Measurements from ENCODE around the gene MBD2.
"Not testable (repeated sequence)": the region's sequence is repeated elsewhere in the genome, so short reads cannot be mapped to it uniquely, and the experiment has no call there.

Gene MBD2

GRCh38 chr18:54235871-54236270 lies 11.4 kb upstream of the MBD2 start:
- no peak for DNase-seq

- DNase-seq, result no peak
Observed at GRCh38 chr18:54233747-54234146, 9.3 kb upstream of the MBD2 start.

- no peak for DNase-seq
Observed at GRCh38 chr18:54233228-54233625, 8.8 kb upstream of the MBD2 start.

DNA sequence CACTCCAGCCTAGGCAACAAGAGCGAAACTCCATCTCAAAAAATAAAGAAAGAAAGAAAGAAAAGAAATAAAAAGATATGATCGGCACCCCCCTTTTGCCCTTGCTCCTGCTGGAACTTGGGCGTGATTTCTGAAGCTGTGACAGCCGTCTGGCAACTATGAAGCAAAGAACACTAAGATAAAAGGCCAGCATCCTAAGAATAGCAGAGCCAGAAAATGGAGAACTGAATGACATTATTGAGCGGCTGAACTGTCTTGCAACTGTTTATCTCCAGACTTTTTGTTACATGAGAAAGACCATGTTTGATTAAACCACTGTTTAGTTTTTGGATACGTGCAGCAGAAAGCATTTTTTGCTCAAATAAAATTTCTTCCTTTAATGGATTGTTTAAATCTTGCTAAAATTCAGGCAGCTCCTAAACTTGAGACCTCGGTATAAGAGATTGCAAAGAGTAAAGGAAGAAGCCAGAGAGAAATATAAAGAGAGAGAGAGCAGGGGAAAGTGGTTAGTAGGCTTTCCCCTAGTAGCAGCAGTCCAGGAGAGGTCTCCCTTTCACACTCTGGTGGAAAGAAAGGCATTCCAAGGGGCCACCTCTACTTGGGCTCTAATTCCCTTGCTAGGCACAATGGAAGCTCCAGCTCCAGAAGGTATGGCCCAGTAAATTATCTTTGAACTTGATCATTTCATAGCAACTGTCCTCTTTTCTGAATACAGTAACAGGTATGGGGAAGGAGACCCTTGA lies 8.2 kb upstream of the MBD2 start:
- no peak for DNase-seq

DNA sequence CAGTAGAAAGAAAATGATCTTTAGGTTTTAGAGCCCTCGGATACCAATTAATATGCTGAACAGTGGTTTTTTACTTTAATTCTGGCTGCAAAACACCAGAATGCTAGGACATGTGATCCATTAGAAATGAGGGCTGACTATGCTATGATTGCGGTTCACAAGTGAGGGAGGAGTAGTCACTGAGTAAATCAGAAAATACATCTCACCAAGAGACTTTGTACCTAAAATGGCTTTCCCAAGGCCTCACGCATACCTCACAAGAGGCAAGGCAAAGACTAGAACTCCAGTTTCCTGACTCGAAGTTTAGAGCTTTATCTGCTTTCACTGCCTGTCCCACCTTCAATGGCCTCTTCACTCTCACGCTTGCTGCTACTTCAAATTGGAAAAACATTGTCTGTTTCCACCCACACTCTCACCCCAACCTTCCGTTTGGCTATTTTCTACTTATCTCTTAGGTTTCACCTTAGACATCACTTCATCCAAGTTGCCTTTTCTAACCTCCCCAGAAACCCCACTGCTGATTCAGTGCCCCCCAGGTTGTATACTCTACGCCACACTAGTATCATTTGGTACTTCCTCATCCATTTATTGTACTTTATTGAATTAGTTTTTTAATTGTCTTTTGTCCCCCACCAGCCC lies 5.1 kb upstream of the MBD2 start:
- no peak for DNase-seq

GRCh38 chr18:54228364-54228763 lies 3.9 kb upstream of the MBD2 start:
- DNase-seq, result no peak

GRCh38 chr18:54223568-54224241 lies 764 bp downstream of the MBD2 start:
- DNase-seq, result peak; percentile 48 to 70

- DNase-seq, result peak in 1 of 2 experiments; percentile 57
Observed at GRCh38 chr18:54222922-54223567, 1.4 kb downstream of the MBD2 start.

- DNase-seq, result no peak
Observed at GRCh38 chr18:54220406-54220805, 4.1 kb downstream of the MBD2 start.

DNA sequence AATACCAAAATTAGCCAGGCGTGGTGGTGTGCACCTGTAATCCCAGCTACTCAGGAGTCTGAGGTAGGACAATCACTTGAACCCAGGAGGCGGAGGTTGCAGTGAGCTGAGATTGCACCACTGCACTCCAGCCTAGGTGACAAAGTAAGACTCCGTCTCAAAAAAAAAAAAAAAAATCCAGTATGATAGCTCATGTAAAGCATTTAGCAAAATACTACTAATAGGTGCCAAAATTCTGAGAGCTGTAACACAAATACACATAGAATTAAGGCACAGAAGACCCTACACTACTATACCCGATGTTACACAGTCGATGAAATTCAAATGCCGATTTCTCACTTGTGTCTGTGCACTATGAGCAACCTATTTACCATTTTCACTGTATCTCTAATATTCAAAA lies 5.7 kb downstream of the MBD2 start:
- DNase-seq, result not testable (repeated sequence)

- DNase-seq, result no peak
Observed at GRCh38 chr18:54218299-54218698, 6.2 kb downstream of the MBD2 start.

DNA sequence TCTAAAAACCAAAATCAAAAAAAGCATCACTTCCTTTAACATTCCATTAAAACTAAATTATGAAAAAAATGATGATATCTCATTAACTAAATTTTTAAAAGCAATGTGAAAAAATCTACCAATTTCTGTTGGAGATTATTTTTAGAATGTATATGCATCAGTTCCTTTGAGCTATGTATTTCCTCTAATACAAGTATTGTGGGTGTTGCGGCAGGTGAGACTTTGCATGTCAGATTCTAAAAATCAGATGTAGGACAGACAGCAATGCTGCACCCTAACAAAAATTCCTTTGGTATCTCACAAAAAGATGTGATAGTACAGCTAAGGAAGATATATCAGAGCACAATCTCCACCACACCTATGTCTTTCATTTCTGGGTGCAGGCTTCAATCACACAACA lies 6.8 kb downstream of the MBD2 start:
- no peak for DNase-seq

- no peak for DNase-seq
Observed at GRCh38 chr18:54215069-54215468, 9.4 kb downstream of the MBD2 start.

DNA sequence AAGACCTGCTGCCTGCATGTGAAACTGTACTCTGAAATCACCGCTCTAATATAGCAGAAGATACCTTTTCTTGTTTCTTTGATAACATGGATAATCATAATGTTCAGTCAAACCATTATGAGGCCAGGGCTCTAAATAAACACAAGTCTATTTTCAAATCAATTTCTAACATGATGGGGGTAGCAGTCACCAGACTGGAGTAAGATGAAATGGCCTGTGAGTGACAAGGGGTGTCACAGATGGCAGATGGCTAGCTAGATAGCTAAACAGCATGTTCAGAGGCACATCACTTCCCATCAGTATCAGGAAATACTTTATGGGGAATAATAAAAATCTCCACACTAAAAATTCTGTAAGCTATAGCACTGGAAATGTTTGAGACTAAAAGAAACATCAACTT lies 14.0 kb downstream of the MBD2 start:
- no peak for DNase-seq

GRCh38 chr18:54209471-54210180 lies 14.8 kb downstream of the MBD2 start:
- DNase-seq, result no peak

DNA sequence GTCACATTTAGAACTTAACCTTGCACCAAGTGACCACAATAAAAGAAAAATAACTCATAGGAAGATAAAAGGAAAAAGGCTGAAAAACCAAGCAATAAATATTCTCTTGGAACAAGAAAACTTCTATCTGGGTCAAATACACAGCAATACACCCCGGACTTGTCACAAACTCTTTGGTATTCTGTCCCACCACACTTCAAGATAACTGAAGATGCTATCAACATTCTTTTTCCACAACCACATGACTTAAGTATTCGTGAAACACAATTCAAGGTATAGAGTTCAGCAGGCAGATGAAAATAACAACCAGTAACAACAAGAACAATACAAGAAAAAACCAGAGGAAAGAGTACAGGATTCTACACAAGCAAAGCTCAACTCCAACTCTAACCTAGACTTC lies 18.0 kb downstream of the MBD2 start:
- no peak for DNase-seq

GRCh38 chr18:54205959-54206358 lies 18.5 kb downstream of the MBD2 start:
- DNase-seq, result no peak

- DNase-seq, result not testable (repeated sequence)
Observed at GRCh38 chr18:54205448-54205847, 19.0 kb downstream of the MBD2 start.

DNA sequence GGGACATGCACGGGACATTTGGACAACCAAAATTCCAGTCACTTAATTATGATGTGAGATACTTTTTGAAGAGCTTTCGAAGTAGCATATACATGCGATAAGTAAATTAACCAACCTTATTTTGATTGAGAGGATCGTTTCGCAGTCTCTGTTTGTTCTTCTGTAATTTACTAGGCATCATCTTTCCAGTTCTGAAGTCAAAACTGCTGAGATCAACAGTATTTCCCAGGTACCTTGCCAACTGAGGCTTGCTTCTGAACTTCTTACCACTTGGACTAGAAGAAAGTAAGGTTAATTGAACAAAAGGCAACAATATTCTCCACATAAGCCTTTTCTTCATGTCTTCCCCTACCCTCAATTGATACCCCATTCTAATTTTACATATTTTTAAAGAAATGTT lies 19.6 kb downstream of the MBD2 start:
- DNase-seq, result no peak

DNA sequence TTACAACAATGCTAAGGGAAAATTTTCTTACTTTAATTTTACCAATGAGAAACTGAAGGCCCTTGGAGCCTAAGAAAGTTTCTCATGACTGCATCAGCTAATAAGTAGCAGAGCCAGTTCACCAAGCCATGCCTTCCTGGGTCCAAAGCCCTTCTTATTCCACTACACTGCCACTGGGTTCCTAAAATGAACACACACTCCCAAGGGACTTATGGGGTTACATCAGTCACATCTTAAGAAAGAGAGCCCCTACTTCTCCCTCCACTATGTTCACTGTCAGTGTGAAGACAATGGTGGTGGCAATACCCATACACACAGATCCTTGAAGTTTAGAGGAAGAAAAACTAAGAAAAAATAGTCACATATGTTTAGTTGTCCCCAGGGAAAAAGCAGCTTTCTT lies 20.6 kb downstream of the MBD2 start:
- DNase-seq, result no peak

DNA sequence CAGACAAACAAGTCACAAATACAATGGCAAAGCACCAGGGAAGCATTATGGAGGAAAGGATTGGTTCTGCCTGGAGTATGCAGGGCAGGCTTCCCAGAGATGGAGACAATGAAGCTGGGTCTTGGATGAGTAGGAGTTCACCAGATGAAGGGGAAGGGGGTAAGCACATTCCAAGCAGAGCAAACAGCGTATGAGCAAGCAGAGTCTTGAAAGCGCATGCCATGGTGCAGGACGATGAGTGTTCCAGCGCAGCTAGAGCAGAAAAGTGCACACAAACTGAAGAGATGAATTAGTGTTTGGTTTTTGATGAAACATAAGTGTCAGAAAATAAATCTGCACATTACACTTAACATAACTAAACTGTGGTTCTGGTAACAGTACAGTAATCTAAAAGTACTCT lies 21.6 kb downstream of the MBD2 start:
- no peak for DNase-seq

- no peak for DNase-seq
Observed at GRCh38 chr18:54197747-54198411, 26.6 kb downstream of the MBD2 start.

Data from NCI-H2081 (cell line).